Femur (tissue), 1 donor: Measurements from ENCODE around the gene KIAA1671.

Experiments used
- DNase-seq: peaks from one replicate; pipeline ENCODE4 v3.0.0-alpha.2; 2017

Gene KIAA1671

DNA sequence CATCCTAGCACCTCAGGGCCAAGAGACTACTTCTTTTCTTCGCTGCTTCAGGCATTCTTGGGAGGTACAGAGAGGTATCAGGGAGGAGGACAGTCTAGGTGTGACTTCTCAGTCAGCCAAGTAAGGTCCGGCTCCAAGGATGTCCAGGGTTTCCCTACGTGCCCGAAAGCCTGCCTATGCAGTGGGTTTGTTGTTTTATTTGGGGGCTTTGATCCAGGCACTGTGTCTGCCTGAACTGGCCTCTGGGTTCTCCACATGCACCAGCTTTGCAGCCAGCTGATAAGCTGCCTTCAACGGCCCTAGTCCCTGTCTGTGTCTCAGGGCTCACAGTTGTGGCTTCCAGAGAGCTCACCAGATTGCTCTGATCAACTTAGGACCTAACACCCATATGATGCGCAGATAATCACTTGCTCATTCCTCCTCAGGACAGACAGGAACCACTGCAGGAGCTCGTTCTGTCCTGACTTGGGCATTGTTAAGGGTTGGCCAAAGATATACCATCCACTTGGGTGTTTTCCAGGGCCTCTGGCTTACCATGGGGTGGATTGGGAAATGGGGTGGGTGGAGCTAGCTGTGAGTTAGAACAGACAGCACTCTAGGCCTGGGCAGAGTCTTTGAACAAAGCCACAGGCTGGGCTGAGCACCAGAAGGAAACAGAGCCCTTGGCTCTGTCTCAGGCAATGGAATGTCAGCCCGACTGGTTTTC is 201.6 kb downstream of the KIAA1671 start:
- DNase-seq = peak; percentile 77

DNA sequence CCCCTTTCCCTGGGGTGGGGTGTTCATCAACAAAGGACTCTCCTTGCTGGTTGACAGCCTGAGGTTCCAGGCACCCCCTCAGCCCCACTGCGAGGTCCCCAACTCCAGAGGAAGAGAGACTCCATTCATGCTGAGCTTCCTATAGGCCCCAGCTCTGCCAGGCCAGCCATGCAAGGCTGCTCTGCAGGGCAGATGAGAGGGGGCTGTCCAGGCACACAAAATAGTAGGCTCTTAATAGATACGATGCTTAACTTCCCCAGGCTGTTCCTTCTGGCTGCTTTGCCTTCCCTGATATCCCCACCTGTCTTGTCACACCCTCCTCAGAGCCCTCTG is 202.1 kb downstream of the KIAA1671 start:
- DNase-seq = peak; percentile 17

DNA sequence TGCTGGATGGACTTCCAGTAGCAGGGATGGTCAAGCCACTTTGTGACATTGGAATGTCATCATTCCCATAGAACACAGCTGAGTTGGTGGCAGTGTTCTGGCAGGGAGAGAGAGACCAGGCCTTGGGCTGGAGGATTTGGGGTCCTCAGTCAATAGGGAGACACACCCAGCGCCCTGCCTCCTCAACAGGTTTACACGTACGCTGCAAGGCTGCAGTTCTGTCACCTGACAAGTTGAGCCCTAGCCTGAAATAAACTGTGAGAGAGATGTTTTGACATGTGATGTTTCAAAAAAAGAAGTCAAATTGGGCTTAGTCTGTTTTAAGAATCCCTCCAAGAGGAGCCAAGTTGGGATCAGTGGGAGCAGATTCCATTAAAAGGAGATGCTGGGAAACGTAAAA is 204.2 kb downstream of the KIAA1671 start:
- DNase-seq = no peak

DNA sequence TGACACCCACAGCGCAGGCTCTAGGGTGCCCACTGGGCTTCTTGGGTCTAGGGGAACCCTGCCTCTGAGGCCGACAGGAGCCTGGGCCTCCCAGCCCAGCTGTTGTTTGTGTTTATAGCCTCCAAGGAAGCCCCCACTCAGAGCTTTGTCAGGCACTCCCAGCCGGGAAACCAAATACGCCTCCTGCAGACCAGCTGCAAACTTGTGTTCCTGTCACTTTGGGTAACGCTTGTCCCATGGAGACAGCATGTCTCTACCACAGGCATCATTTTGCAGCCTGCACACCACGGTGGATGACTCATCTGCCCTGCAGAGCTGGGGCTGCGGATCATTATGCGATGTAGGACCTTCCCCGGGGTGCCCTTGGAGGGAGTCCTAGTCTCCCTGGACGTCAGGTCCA is 206.5 kb downstream of the KIAA1671 start:
- DNase-seq = peak; percentile 76

DNA sequence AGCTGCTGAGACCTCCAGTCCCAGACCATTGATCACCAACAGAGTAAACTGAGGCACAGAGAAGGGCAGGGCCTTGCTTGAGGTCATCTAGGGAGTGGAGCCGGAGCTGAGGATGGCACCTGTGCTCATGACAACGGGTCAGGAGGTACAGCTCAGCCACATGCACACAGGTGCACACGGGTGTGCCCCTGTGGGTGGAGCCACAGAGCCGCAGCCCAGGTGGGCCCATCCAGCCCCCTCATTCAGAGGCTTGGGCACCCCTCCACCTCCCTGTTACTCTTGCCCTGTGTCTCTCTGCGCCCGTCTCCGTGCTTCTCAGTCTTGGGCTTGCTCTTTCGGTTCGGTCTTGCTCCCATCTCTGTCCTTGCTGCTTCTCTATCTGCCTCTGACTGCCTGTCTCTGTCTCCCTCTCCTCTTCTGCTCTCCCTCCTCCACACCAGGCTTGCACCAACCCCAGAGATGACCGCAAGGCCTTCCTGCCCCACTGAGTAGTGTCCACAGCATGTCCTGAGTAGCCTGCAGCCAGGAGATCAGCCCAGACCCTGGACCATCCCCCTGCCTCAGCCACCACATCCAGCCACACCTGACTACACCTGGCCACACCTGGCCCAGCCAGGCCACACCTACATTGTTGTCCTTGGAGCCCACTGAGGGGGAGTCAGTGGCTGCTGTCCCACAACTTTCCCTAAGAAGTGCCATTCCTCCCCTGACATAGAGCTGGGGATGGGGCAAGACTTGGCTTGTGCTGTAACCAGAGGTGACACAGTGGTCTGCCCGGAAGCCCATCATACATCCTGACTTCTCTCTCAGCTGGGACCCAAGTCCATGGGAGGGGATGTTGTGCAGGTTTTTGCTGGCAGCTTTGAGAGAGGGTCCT is 207.8 kb downstream of the KIAA1671 start:
- no peak for DNase-seq

DNA sequence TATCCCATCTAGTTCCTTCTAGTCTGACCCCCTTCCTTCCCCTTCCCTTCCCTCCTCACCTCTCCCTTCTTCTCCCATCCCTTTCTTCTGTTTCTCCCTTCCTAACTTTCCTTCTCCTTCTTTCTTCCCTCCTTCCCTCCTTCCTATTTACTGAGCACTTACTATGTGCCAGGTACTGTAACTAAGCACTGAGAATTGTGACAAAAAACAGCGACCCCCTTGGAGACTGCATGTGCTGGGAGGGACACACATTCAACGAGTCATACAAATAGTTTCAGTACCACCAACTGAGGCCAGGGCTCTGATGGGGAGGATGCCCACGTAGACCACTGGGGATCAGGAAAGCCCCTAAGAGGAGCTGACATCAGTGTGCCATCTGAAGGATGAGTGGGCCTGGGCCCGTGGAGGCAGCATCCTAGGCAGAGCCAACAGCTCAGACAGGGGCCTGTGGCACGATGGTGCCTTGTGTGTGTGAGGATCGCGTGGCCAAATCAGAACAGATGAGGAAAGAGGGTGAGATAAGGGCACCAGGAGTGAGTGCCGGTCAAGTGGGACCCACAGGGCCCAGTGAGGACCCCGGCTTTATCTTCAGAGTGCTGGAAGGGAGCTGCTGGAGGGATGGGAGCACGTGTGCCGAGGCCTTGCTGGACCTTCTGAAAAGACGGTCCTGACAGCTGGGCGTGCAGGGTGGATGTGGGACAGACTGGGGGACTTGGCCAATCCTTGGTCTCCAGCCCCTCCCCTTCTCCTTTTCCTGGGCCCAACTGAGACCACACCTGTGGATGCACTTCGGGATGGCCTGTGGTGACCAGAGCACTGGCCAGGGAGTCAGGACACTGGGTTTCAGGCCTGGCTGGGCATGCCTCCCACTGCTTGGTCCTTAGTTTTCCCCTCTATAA is 208.8 kb downstream of the KIAA1671 start:
- no peak for DNase-seq

DNA sequence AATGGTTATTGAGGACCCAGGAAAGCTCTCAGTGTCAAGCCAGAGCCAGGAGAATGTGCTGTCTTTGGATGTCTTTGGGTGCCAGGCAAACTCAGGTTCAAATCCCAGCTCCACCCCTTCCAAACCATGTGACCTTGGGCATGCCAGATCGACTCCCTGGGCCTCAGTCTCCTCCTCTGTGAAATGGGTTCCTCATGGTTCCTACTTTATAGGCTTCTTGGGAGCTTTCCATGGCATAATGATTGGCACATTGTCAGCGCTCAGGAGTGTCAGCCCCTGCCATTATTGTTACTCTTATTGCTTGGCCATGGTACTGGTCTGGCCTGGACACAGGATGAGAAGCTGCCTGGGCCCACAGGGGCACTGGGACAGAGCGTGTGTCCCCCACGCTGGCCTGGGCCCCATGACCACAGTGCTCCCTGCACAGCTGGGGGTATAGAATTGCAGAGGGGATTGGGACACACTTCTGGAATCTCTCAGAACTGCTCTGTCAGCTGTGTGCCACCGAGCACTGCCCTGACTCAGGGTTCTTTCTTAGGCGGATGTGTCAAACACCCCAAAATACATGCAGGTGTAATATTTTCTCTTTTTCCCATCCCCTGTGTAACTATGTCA is 209.5 kb downstream of the KIAA1671 start:
- no peak for DNase-seq

DNA sequence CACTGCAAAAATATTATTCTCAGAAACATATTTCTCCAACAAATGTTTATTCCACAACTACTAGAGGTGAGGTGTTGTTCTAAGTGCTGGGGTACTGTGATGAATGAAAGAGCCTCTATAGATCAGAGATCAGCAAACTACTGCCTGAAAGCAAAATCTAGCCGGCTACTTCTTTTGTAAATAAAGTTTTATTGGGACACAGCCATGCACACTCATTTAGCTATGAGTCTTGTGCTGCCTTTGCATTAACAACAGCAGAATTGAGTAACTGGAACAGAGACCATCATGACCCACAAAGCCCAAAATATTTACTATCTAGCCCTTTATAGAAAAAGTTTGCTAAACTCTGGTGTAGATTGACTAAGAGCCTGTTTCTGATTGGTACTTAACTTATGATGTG is 210.0 kb downstream of the KIAA1671 start:
- DNase-seq = no peak

DNA sequence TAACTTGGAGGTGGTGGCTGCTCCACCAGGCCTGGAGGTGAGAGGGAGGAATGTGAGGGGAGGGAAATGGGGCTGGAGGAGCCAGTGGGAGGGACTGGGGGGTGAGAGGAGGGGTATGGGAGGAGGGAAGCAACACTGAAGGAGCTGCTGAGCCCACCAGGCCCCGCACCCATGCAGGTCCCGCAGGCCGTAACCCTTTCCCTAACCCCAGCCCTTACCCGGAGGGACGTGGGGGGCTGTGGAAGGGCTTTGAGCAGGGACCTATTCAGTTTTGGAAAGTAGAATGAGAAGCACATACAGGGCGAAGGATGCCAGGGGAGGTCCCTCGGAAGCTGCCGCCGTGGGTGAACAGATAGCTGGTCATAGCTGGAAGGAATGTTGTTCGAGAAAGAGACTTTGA is 213.3 kb downstream of the KIAA1671 start:
- DNase-seq = no peak

DNA sequence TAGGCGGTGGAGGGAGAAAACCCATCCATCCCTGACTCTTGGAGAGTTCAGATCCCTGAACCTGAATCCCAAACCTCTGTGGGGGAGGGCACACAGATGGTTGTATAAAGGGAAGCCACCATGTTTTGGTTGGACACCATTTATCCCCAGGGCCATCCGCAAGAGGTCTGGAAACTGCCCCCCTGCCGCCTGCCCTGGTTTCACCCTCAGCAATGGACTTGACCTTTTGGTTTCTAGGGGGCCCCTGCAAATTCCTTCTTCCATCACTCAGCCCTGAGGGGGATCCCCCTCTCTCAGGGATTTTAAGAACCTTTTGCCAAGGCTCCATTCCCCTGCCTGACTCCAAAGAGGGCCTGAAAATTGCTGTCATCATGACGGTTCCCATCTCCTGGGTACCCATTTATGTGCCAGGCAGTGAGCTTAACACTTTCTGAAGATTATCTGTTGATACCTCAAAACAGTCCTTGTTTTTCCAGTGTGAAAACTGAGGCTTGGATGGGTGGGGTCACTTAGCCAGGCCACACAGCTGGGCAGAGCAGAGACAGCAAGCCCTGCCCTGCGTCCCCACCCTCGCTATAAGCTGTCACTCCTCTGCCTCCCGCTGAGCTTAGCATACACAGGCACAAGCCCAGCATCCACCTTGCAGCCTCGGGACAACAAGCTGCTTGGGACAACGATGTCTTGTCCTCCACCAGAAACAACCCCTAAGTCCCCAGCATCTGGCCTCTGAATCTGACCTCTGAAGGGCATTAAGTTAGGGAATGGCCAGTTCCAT is 213.9 kb downstream of the KIAA1671 start:
- no peak for DNase-seq

DNA sequence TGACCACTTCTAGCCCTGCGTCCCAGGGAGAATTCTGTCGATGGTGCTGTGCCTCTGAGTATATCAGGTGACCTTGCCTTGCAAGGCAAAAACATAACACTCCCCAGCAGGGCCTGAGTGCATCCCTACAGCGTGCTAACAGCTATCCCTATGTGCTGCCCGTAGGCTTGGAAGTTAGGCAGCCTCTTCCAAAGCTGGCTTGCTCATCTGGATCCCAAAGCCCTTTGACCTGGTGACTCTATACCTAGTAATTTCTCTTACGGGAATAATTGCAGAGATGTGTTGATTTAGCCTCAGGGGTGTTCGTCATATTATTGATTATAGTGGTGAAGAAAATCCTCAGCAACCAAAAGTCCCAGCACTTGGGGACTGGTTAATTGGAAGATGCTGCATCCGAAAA is 214.6 kb downstream of the KIAA1671 start:
- DNase-seq = no peak

DNA sequence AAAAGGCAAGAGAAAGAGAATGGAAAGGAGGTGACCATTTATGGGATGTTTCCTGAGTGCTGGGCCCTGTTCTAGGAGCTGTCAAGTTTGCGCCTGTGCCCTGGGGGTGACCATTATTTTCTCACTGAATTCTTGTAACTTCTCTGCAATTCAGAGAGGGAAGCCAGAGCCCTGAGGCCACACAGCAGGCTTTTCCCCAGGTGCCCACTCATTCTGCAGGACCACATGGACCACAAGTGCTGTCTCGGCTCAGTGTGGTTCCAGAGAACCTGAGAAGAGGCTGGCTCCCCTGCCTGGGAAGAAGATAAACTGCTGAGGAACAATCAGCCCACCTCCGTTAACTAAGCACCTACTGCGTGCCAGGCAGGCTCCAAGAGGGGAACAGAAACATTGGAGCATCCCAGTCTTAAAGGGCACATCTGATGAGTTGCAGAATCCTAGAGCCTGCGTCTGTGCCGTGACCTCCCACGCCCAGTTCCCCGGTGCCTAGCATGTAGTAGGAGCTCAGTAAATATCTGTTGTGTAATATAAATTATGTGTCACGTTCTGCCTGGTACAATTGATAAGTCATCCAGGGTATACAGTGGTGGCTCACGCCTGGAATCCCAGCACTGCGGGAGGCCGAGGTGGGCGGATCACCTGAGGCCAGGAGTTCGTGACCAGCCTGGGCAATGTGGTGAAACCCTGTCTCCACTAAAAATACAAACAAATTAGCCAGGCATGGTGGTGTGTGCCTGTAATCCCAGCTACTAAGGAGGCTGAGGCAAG is 215.5 kb downstream of the KIAA1671 start:
- DNase-seq = no peak

DNA sequence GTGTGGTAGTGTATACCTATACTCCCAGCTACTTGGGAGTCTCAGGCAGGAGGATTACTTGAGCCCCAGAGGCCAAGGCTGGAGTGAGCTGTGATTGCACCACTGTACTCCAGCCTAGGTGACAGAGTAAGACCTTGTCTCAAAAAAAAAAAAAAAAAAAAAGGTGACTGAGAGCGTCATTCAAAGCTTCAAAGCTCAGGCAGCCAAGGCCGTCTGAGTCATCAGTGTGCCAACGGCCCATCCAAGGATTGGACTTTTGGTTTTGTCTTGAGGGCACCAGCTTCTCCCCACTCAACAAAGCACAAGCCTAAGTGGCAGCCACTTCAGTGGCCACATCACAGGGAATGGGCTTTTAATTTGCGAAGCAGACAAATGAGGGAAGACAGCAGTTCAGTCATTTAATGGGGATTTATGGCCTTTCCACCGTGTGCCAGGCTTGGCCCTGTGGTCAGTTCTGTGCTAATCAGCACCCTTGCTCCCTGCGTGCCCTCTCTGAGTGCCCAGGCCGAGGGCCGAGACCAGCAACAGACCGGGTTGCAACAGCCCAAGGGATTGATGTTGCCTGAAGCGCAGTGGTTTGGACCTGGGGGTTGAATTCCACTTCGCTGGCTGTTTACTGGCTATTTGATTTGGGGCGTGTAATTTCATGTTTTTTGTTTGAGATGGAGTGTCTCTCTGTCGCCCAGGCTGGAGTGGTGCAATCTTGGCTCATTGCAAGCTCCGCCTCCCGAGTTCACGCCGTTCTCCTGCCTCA is 216.9 kb downstream of the KIAA1671 start:
- DNase-seq = no peak

DNA sequence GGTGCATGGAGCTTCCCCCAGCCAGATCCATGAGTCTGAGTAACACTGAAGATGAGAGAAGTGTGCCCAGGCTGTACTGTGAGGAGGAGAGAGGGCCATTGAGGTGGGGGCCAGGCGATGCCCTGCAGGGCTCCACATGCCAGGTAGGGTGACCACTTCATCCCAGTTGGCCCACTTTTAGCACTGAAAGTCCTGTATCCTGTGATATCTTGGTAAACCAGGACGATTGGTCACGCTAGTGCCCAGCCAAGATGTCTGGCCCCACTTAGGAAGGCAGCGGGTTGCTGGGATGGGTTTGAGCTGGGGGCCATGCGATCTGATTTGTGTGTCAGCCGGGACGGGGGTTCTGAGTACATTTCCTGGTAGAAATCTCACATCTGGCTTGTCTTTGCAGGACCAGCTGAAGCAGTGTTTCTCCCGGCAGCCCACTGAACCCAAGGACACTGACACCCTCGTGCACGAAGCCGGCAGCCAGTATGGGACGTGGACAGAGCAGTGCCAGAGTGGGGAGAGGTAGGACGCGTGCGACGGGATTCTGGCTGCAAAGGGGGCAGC is 218.0 kb downstream of the KIAA1671 start:
- DNase-seq = no peak

DNA sequence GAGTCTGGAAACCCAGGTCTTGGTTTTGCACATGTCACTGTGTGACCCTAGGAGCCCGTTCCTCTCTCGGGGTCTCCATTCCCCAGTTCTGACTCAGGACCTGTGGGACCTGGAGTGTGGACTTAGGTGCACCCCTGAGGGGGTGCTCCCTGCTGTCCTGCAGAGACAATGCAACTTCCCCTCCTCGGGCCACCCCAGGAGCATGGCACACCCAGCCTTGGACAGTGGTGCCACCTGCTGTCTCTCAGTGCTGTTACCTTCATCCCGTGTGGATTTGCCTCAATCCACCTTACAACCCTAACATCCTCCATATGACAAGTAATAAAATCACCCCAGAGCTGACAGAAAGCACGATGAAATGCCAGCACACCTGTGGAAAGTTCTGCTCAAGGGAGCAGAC is 219.6 kb downstream of the KIAA1671 start:
- DNase-seq = no peak

DNA sequence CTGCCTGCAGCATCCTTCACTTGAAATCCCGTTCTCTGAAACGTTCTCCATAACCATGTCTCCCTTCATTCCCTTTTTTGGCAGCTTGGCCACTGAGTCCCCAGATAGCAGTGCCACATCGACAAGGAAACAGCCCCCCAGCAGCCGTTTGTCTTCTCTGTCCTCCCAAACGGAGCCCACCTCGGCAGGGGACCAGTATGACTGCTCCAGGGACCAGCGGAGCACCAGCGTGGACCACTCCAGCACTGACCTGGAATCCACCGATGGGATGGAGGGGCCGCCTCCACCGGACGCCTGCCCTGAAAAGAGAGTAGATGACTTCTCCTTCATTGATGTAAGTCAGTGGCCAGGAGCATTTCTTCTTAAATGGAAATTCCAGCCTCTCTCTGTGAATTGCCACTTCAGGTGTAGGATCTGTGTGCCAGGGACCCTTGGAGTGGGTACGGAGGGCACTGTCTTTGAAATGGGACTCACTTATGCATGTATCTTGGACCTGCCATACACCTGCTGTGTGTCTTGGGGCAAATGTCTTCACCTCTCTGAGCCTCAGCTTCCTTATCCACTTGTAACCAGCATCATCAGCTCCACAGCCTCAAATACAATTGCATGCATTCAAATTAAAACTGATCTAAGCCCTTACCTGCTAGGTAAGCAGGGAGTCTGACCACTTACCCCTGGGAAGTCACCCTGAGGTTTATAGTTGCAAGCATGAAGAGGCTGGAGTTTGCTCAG is 221.8 kb downstream of the KIAA1671 start:
- no peak for DNase-seq

DNA sequence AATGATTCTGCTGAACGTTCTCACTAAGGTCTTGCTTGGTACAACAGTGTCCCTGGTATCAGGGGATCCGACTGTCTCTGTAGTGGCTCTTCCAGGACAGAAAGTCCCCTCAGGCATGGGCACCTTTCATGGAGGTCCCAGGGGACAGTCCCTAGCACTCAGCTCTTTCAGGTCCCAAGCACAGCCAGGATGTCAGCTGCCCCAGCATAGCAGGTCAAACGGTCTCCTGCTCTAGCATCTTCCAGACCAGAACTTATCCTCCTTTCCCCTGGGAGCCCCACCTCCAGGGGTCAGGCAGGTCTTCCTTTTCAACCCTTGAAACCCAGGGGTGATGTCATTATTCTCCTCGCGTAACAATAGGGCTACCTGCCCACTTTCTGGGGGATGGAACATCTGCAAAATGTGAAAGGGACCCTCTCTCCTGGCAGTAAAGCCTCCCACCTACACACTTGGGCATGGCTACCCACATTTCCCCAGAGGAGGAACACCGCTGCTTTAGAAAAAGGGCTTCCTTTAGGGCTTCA is 222.4 kb downstream of the KIAA1671 start:
- no peak for DNase-seq

DNA sequence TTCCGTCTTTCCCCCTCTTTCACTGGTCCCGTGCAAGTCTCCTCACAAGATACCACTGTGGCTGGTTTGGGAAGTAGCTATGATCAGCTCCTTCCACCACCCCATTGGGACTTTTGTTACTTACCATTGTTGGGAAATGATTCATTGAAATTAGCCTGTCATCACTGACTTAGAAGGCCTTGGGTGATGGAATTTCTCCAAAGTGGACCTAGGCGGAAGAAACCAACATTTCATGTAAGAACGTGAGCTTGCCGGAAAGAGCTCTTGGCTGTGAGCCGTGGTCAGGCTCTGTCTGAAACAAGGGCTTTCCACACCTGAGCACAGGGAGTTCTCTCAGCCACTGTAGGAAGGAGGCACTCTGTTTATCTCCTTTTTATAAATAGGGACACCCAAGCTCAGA is 223.7 kb downstream of the KIAA1671 start:
- no peak for DNase-seq

DNA sequence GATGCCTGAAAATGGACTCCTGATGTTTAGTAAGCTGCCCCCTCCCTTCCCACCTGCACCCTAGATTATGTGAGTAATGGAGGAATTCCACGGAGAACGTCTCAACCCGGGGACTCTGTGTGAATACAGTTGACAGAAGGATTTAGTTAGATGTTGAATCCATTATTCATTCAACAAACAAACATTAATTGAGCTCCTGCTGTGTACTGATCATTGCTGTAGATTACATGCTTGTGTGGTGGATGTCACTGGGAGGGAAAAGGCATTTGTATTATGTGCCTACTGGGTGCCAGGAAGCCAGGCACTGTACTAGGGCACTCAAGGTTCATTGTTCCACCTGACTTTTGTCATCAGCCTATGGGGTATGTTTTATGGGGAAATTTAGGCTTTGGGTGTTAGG is 224.3 kb downstream of the KIAA1671 start:
- DNase-seq = no peak
